Breast epithelium (tissue), 4 donors: Measurements from ENCODE around the gene LEO1. TPM values are rescaled to one million over a fixed set of nuclear protein-coding genes. Genes with fewer than 3 reads are reported as not detected.

ENCODE experiments used
- DNase-seq, 2 donors: peaks; one replicate each; pipeline ENCODE4 v3.0.0-alpha.2; 2019; ENCODE audit warnings: low spot score in 2 of 2
- H3K27ac ChIP-seq, 2 donors: fragments of 200-600 bp; sonication (generic) in 1 of 2; one replicate each; pipeline ENCODE4 v1.5.1; 2016 to 2019; ENCODE audit warnings: mild to moderate bottlenecking in 1 of 2
- H3K27me3 ChIP-seq, 2 donors: fragments of 200-600 bp; sonication (generic) in 1 of 2; one replicate each; pipeline versions ENCODE4 v1.5.1 to v1.6.0; 2017 to 2019; ENCODE audit warnings: control low read depth in 1 of 2, mild to moderate bottlenecking in 1 of 2
- H3K36me3 ChIP-seq: fragments of 200-600 bp; one replicate; pipeline ENCODE4 v1.5.1; 2019
- H3K4me1 ChIP-seq, 2 donors: fragments of 200-600 bp; sonication (generic); one replicate each; pipeline ENCODE4 v1.5.1; 2016 to 2019; ENCODE audit warnings: control low read depth in 1 of 2
- H3K4me3 ChIP-seq, 3 donors: fragments of 200-600 bp; sonication (generic); 1 replicate in 2 of 3; 2 replicates in 1 of 3; pipeline ENCODE4 v1.5.1; 2016 to 2019; ENCODE audit warnings: mild to moderate bottlenecking in 3 of 3, moderate library complexity in 2 of 3
- H3K9me3 ChIP-seq, 2 donors: fragments of 200-600 bp; sonication (generic) in 1 of 2; one replicate each; pipeline ENCODE4 v1.5.1; 2016 to 2019; ENCODE audit warnings: control low read depth in 1 of 2
- POLR2A ChIP-seq: fragments of 450-650 bp; IDR thresholded peaks from one replicate; pipeline ENCODE4 v1.6.1; 2016; ENCODE audit warnings: antibody characterized with exemption, mild to moderate bottlenecking, moderate library complexity
- POLR2AphosphoS5 ChIP-seq, 3 donors: sonication (generic); formaldehyde crosslinking; IDR thresholded peaks; one replicate each; pipeline ENCODE4 v1.6.1; 2017; ENCODE audit warnings: antibody characterized with exemption in 3 of 3
- intact Hi-C: fragments of 100-400 bp; cut with DNase I; formaldehyde crosslinking; loops from one replicate; pipeline ENCODE4 v1.15.1; 2023; ENCODE audit warnings: low total_unique reads
- total RNA-seq, 3 donors: library from RNA; depleted of rRNA; stranded (reverse); fragments of >200 nt; gene quantifications; one replicate each; pipeline ENCODE4 v1.1.0, GENCODE V29; 2016
- TF ChIP-seq, protein P1 (sequence below), 3 donors: fragments of 450-650 bp; IDR thresholded peaks; one replicate each; pipeline ENCODE4 v1.5.1; 2016 to 2017; ENCODE audit warnings: antibody characterized with exemption in 3 of 3, mild to moderate bottlenecking in 3 of 3, moderate library complexity in 3 of 3

LEO1 gene
- total RNA-seq, 3 donors from 2014 or later: 12.8 to 25.5 (median 23.3) TPM

DNA sequence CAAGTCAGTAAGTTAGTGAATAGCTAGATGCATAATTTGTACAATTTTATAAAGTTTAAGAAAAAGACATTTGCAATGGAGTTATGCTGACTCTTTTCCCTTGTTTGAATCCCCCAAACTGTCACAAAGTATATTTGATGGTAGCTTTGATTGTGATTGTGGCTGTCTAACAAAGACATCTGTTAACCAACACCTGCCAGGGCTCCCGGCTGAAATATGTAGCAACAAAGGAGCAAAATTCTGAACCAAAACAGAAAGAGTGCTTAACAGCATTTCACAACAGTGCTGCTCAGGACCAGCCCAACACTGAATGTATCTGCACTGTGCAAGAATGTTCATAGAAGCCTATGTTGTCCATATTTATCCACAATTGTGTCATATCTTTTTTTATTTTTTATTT is 39.4 kb downstream of the LEO1 start:
- H3K4me1 ChIP-seq: no peaks in the 10 kb centered on the region
- no peak overlapping the region for H3K27ac ChIP-seq
- TF ChIP-seq POLR2A: no peak
- TF ChIP-seq, protein P1, sequence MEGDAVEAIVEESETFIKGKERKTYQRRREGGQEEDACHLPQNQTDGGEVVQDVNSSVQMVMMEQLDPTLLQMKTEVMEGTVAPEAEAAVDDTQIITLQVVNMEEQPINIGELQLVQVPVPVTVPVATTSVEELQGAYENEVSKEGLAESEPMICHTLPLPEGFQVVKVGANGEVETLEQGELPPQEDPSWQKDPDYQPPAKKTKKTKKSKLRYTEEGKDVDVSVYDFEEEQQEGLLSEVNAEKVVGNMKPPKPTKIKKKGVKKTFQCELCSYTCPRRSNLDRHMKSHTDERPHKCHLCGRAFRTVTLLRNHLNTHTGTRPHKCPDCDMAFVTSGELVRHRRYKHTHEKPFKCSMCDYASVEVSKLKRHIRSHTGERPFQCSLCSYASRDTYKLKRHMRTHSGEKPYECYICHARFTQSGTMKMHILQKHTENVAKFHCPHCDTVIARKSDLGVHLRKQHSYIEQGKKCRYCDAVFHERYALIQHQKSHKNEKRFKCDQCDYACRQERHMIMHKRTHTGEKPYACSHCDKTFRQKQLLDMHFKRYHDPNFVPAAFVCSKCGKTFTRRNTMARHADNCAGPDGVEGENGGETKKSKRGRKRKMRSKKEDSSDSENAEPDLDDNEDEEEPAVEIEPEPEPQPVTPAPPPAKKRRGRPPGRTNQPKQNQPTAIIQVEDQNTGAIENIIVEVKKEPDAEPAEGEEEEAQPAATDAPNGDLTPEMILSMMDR (IDR thresholded peaks at IDR 0.05): no peak
- TF ChIP-seq POLR2AphosphoS5 (IDR thresholded peaks at IDR 0.05): no peak
- no peak overlapping the region for H3K4me3 ChIP-seq
- H3K27me3 ChIP-seq: no peaks in the 10 kb centered on the region
- H3K9me3 ChIP-seq: no peaks in the 10 kb centered on the region
- no peak for DNase-seq
- intact Hi-C loops: no loop called here
- no peaks in the 10 kb centered on the region for H3K36me3 ChIP-seq

DNA sequence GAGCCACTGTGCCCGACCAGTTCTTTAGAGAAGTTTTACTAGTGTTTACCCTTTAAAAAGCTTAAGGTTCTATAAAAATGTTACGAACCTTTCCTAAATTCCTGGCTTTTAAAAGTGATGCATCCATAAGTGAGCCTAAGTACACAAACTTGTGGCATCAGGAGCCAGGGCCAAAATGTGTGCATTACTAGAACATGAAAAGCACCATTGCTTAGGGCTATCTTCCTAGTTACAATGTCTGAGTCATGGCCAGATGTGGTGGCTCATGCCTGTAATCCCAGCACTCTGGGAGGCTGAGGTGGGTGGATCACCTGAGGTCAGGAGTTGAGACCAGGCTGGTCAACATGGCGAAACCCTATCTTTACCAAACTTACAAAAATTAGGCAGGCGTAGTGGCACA is 39.9 kb downstream of the LEO1 start:
- intact Hi-C loops: no loop called here
- no peak overlapping the region for H3K27ac ChIP-seq
- no peak overlapping the region for H3K4me3 ChIP-seq
- TF ChIP-seq, protein P1 (IDR thresholded peaks at IDR 0.05): no peak
- TF ChIP-seq POLR2AphosphoS5 (IDR thresholded peaks at IDR 0.05) (no peak), POLR2A (no peak)
- no peaks in the 10 kb centered on the region for H3K4me1 ChIP-seq
- no peaks in the 10 kb centered on the region for H3K36me3 ChIP-seq
- no peaks in the 10 kb centered on the region for H3K9me3 ChIP-seq
- DNase-seq: no peak
- no peaks in the 10 kb centered on the region for H3K27me3 ChIP-seq

DNA sequence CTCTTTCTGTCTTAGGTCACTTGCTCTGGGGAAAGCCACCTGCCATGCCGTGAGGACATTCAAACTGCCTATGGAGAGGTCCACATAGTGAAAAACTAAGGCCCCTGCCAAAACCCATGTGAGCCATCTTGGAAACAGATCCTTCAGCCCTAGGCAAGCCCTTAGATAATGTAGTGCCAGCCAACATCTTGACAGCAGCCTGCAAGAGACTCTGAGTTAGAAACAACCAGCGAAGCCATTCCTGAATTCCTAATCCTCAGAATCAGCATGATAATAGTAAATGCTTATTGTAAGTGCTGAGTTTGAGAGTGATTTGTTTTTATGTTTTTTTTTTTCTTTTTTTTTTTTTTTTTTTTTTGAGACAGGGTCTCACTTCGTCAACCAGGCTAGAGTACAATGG is 40.6 kb downstream of the LEO1 start:
- TF ChIP-seq, protein P1 (IDR thresholded peaks at IDR 0.05): no peak
- TF ChIP-seq POLR2AphosphoS5 (IDR thresholded peaks at IDR 0.05): no peak
- no peak for TF ChIP-seq POLR2A
- H3K36me3 ChIP-seq: no peaks in the 10 kb centered on the region
- H3K4me3 ChIP-seq: no peak overlapping the region
- no peaks in the 10 kb centered on the region for H3K27me3 ChIP-seq
- H3K4me1 ChIP-seq: no peaks in the 10 kb centered on the region
- intact Hi-C loops: no loop called here
- H3K9me3 ChIP-seq: no peaks in the 10 kb centered on the region
- no peak for DNase-seq
- no peak overlapping the region for H3K27ac ChIP-seq

DNA sequence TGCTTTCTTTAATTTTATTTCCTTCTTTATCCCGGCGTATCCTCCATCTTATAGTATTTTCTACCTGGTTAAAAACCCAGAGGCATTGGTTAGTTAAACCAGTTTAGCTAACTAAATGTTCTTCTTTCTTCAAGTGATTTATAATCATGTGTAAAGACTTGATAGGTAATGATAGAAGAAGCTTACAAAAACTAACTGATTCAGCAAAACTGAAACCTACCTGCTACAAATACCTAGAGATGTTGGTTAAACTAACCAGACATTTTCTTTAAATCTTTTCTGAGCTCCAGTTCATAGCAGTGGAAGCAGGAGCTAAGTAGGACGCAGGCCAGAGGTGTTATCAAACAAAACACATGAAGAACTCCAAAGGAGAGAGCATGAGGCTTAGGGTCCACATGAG is 44.8 kb downstream of the LEO1 start:
- Histone ChIP-seq H3K36me3 (no peaks in the 10 kb centered on the region), H3K27me3 (no peaks in the 10 kb centered on the region)
- intact Hi-C loops: no loop called here

DNA sequence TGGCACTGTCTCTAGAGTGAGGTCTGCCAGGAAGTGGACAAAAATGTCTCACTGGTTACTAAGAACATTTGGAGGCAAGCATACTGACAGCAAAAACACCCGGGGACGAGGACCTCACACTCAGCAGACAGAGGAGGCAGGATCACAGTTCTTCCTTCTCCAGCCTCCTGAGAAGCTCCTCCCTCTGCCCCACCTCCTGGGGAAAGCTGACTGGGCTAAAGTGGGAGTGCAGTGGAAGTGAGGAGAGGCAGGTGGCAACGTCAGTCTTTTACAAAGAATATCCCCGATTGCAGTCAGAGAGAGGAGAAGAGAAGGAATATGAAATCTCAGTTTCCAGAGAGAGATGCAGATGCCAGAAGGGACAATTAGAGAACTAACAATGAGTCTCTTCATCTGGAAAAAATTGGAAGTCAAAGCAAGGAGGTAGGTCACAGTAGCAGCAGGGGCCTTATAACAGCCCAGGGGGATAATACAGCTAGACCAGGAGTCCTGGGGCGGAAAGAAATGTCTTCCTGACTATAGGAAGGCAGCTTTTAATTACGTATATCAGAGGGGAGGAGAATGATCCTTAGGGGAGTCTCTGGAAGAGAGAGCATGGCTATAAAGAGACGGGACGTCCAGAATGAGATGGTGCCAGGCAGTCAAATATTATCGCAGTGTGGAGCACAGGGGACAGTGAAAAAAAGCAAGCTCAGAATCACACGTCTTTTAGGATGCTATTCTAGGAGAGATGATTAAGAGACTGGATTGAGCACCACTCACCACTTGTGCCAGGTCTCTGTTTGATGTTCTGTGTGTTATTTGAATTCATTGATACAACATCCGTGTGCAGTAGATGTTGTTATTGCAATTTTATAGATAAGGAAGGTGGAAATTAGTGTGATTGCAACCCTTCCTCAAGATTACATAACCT is 47.2 kb downstream of the LEO1 start:
- TF ChIP-seq, protein P1 (IDR thresholded peaks at IDR 0.05): no peak
- no peak for TF ChIP-seq POLR2A
- TF ChIP-seq POLR2AphosphoS5 (IDR thresholded peaks at IDR 0.05): no peak
- Histone ChIP-seq H3K27me3 (no peaks in the 10 kb centered on the region), H3K9me3 (no peaks in the 10 kb centered on the region), H3K4me1 (no peaks in the 10 kb centered on the region), H3K36me3 (no peaks in the 10 kb centered on the region), H3K4me3 (no peak overlapping the region), H3K27ac (no peak overlapping the region)
- no peak for DNase-seq
- intact Hi-C loops: loop anchor here (2.0 kb wide), 1 partner anchor 20 kb away; no protein-coding TSS in a partner anchor

More for the DNA sequence above, 44.8 kb downstream of the LEO1 start:
- no peak for TF ChIP-seq POLR2AphosphoS5 (IDR thresholded peaks at IDR 0.05)
- TF ChIP-seq, protein P1 (IDR thresholded peaks at IDR 0.05): no peak
- TF ChIP-seq POLR2A: no peak
- H3K9me3 ChIP-seq: no peaks in the 10 kb centered on the region
- no peak for DNase-seq
- H3K27ac ChIP-seq: no peak overlapping the region
- H3K4me3 ChIP-seq: no peak overlapping the region
- no peaks in the 10 kb centered on the region for H3K4me1 ChIP-seq
